Osteoblast (primary cell): ENCODE results near the gene ZC3H18. TPM values are rescaled to one million over a fixed set of nuclear protein-coding genes. Genes with fewer than 3 reads are reported as not detected.

ENCODE experiments used
- DNase-seq: peaks from one replicate; pipeline ENCODE4 v3.0.0; 2011; ENCODE audit warnings: low spot score, mixed read lengths; ENCODE audit not compliant: insufficient read length; ENCODE audit errors: missing footprints
- H2AFZ ChIP-seq: 2 replicates; pipeline ENCODE4 v1.6.0; 2011; ENCODE audit warnings: mild to moderate bottlenecking, low read length
- H3K27ac ChIP-seq: 2 replicates; pipeline ENCODE4 v1.5.1; 2011; ENCODE audit warnings: mild to moderate bottlenecking, low read depth, low read length, moderate library complexity
- H3K27me3 ChIP-seq: 2 replicates; pipeline ENCODE4 v1.6.0; 2012; ENCODE audit warnings: mild to moderate bottlenecking, control low read depth, inconsistent platforms, low read length, moderate library complexity; ENCODE audit not compliant: insufficient read depth
- H3K36me3 ChIP-seq: 2 replicates; pipeline ENCODE4 v1.5.1; 2011; ENCODE audit warnings: mild to moderate bottlenecking, low read length, control low read depth, moderate library complexity; ENCODE audit not compliant: insufficient read depth
- H3K4me1 ChIP-seq: 2 replicates; pipeline ENCODE4 v1.5.1; 2011; ENCODE audit warnings: mild to moderate bottlenecking, low read length, control low read depth, moderate library complexity; ENCODE audit not compliant: insufficient read depth
- H3K4me2 ChIP-seq: 2 replicates; pipeline ENCODE4 v1.6.0; 2011; ENCODE audit warnings: mild to moderate bottlenecking, low read length; ENCODE audit not compliant: insufficient read depth
- H3K4me3 ChIP-seq: fragments of 200-600 bp; sonication (generic); 3 replicates; pipeline ENCODE4 v1.5.1; 2012; ENCODE audit warnings: mild to moderate bottlenecking, low read length, inconsistent platforms; ENCODE audit not compliant: insufficient read depth
- H3K79me2 ChIP-seq: 2 replicates; pipeline ENCODE4 v1.6.0; 2012; ENCODE audit warnings: mild to moderate bottlenecking, low read length, control low read depth, inconsistent platforms; ENCODE audit not compliant: insufficient read depth
- H3K9me3 ChIP-seq: 2 replicates; pipeline ENCODE4 v1.5.1; 2011; ENCODE audit warnings: low read depth, low read length, control low read depth
- H4K20me1 ChIP-seq: 2 replicates; pipeline ENCODE4 v1.6.0; 2012; ENCODE audit warnings: mild to moderate bottlenecking, low read length, control low read depth; ENCODE audit not compliant: insufficient read depth
- total RNA-seq: library from RNA; depleted of rRNA; stranded (reverse); fragments of >200 nt; gene quantifications from 2 replicates; pipeline ENCODE4 v1.2.3, GENCODE V29; 2012
- TF ChIP-seq, protein P1 (sequence below): IDR thresholded peaks from 2 replicates; pipeline ENCODE4 v1.5.1; 2011; ENCODE audit warnings: mild to moderate bottlenecking, low read depth, low read length, moderate library complexity; ENCODE audit errors: extremely low read depth

The ZC3H18 gene
- total RNA-seq, 1 donor: 10.9 TPM

DNA sequence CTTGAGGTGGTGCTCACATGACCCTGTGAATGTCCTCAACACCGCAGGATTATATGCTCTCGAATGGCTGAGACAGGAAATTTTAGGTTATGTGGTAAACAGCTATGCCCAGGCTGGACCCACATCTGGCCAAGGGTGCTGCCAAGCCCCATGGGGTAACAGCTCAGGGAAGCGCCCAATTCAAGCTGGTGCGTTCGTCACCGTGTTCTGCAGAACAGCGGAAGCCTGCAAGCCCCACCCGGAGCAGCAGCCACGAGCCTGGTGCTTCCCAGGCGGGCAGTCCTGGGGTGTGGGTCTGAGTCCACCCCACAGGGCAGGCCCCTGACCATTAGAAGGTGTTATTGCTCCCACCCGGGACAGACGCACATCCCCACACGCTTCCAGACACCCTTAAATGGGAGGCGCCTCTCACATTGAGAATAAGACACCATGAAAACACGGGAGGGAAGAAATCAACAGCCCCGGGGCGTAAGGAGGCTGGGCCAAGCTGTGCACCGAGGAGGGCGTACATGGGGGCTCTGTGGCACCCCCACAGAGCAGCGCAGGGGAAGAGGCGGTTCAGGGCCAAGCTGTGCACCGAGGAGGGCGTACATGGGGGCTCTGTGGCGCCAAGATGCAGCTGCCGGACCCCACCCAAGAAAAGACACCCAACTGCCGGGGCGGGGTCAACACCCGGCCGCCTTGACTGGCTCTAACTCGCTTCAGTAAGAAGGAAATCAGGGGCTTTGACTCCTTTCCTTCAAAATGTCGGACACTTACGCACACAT is 83.6 kb downstream of the ZC3H18 start:
- Histone ChIP-seq H3K4me1 (peaks cover 11% of the 10 kb centered on the region), H3K79me2 (peaks cover 9% of the 10 kb centered on the region), H3K4me3 (no peak overlapping the region), H3K9me3 (no peaks in the 10 kb centered on the region), H4K20me1 (peaks cover 9% of the 10 kb centered on the region), H3K36me3 (peaks cover 8% of the 10 kb centered on the region), H3K27ac (no peak overlapping the region), H3K27me3 (no peaks in the 10 kb centered on the region), H3K4me2 (no peak overlapping the region), H2AFZ (no peak overlapping the region)
- no peak for DNase-seq
- TF ChIP-seq, protein P1, sequence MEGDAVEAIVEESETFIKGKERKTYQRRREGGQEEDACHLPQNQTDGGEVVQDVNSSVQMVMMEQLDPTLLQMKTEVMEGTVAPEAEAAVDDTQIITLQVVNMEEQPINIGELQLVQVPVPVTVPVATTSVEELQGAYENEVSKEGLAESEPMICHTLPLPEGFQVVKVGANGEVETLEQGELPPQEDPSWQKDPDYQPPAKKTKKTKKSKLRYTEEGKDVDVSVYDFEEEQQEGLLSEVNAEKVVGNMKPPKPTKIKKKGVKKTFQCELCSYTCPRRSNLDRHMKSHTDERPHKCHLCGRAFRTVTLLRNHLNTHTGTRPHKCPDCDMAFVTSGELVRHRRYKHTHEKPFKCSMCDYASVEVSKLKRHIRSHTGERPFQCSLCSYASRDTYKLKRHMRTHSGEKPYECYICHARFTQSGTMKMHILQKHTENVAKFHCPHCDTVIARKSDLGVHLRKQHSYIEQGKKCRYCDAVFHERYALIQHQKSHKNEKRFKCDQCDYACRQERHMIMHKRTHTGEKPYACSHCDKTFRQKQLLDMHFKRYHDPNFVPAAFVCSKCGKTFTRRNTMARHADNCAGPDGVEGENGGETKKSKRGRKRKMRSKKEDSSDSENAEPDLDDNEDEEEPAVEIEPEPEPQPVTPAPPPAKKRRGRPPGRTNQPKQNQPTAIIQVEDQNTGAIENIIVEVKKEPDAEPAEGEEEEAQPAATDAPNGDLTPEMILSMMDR: no peak

DNA sequence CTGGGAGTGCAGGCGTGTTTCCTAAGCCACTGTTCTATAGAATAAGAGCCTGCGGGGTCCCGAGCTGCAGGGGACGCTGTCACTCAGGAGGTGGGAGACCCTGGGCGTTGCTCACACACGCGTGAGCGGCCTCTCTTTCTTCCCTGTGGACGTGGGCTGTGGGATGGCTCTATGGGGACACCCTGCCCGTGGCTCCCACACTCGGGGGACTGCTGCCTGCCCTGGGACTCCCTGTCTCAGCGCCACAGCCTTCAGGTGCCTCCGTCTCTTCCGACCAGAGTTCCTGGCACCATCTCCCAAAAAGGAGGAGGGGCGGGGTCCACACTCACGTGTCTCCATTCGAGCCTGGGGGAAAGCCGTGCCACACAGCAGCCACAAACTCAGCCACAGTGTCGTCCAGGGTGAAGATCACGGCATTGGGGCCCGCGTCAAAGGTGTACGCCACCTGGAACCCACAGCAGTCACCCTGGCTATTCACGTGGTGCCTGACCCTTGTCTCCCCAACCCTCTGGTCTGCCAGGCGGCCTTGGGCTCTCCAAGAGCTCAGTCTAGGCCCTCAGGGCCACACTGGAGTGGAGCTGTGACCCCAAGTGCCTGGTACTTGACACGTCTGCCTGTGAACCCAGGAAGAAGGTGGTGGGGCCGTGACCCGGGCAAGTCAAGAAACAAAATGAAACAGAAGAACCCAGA is 84.3 kb downstream of the ZC3H18 start:
- Histone ChIP-seq H2AFZ (no peak overlapping the region), H3K4me2 (no peak overlapping the region), H3K36me3 (peaks cover 8% of the 10 kb centered on the region), H4K20me1 (peaks cover 12% of the 10 kb centered on the region), H3K27ac (no peak overlapping the region), H3K4me3 (no peak overlapping the region), H3K9me3 (no peaks in the 10 kb centered on the region), H3K27me3 (no peaks in the 10 kb centered on the region), H3K4me1 (peaks cover 11% of the 10 kb centered on the region), H3K79me2 (peaks cover 16% of the 10 kb centered on the region)
- DNase-seq: peak; percentile 61
- TF ChIP-seq, protein P1: no peak

- Histone ChIP-seq H3K36me3 (peaks cover 8% of the 10 kb centered on the region), H3K79me2 (peaks cover 17% of the 10 kb centered on the region), H3K27ac (no peak overlapping the region), H3K27me3 (no peaks in the 10 kb centered on the region), H2AFZ (no peak overlapping the region), H4K20me1 (peaks cover 8% of the 10 kb centered on the region), H3K4me3 (no peak overlapping the region), H3K4me2 (no peak overlapping the region), H3K9me3 (no peaks in the 10 kb centered on the region), H3K4me1 (peaks cover 7% of the 10 kb centered on the region)
- DNase-seq: peak; percentile 77
- TF ChIP-seq, protein P1: no peak
Observed at GRCh38 chr16:88655053-88655732, 85.0 kb downstream of the ZC3H18 start.
